ENCODE results near the gene SLC22A9. TPM values are rescaled to one million over a fixed set of nuclear protein-coding genes. Genes with fewer than 3 reads are reported as not detected.

Gene SLC22A9
- total and polyA plus RNA-seq, 2 donors (not counting 1 experiment from before 2014, with no cell fraction given): not detected

DNA sequence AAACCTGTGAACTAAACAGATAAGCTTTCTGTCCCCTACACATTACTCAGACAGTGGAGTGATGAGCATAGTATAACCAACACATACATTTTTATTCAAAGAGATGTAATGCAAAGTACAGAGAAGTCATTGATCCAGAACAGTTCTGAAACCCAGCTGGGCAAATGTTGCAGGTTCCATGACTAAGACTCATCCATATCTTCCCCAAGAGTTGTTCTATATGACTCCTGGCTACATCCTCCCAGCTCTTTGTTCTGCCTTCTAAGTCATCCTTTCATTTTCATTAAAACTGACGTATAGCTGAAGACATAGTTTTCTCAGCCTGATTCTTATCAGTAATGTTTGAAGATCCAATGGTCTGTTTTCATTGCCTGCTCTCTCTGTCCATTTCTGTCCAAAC lies 74.1 kb downstream of the SLC22A9 start:
- no CpG with 5 or more reads among the region's 1 CpG for WGBS (ENCODE audit: insufficient coverage)
- no peak overlapping the region for H3K4me3 Mint-ChIP-seq
- CTCF ChIA-PET: no interaction called here

DNA sequence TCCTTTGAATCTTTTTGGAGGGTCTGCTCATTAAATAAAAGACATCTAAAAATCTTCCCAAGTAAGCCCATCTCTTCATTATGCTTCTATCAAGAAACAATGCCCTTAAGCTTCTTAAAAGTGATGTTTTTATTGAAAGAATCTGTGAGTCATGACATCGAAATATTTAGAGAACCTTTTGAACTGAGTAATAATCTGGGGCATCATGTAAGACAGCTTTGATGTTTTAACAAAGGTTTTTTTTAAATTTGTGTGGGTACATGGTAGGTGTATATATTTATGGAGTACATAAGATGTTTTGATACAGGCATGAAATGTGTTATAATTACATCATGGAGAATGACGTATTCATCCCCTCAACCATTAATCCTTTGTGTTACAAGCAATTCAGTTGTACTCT lies 74.6 kb downstream of the SLC22A9 start:
- H3K4me2 ChIP-seq (replicated peaks; ENCODE audit: low read depth, low read length, poor library complexity, severe bottlenecking): no peak overlapping the region
- CTCF ChIA-PET: no interaction called here
- H3K9ac ChIP-seq (ENCODE audit: low read length): no peak overlapping the region
- H3K79me2 ChIP-seq (ENCODE audit: control insufficient read depth, insufficient read depth, low read length): no peaks in the 10 kb centered on the region
- 60% methylated on average over 1 of the region's 2 CpGs for WGBS (ENCODE audit: insufficient coverage)
- H4K20me1 ChIP-seq (ENCODE audit: control insufficient read depth, insufficient read depth, low read length, poor library complexity, severe bottlenecking): no peaks in the 10 kb centered on the region
- no peak overlapping the region for H2AFZ ChIP-seq (ENCODE audit: insufficient read depth, low read depth, low read length, poor library complexity, severe bottlenecking)
- Mint-ChIP-seq H3K27ac (no peak overlapping the region), H3K9me3 (ENCODE audit: insufficient read depth) (no peaks in the 10 kb centered on the region), H3K4me3 (no peak overlapping the region), H3K27me3 (peaks cover 27% of the 10 kb centered on the region), H3K4me1 (peaks cover 2% of the 10 kb centered on the region)
- H3K4me3 ChIP-seq (ENCODE audit: control extremely low read depth in 1 of 5, extremely low read depth in 1 of 5, insufficient read depth in 1 of 5, low read depth in 2 of 5, low read length in 4 of 5): no peak overlapping the region
- peaks cover 0 to 2% (median 0%) of the 10 kb centered on the region in 3 donors for H3K9me3 ChIP-seq (ENCODE audit: control extremely low read depth in 1 of 3, control insufficient read depth in 2 of 3, insufficient read depth in 1 of 3, low read length in 2 of 3)
- POLR2A ChIA-PET: interaction anchor here (0.8 kb wide), 1 partner anchor 112 kb away, joined by 7 read pairs; no protein-coding TSS in a partner anchor
- H3K27ac ChIP-seq (ENCODE audit: low read length in 2 of 2): no peak overlapping the region
- no peaks in the 10 kb centered on the region for H3K4me1 ChIP-seq (ENCODE audit: control insufficient read depth in 2 of 2, insufficient read depth in 2 of 2, low read length in 2 of 2)
- intact Hi-C loops (cut with micrococcal nuclease): no loop called here
- ATAC-seq (ENCODE audit: low read depth): no peak
- peaks cover 0 to 4% (median 0%) of the 10 kb centered on the region in 4 experiments for H3K27me3 ChIP-seq (replicated peaks in 1 of 4; ENCODE audit: control extremely low read depth in 1 of 4, control insufficient read depth in 3 of 4, insufficient read depth in 4 of 4, low read length in 3 of 4)
- no peaks in the 10 kb centered on the region for H3K36me3 ChIP-seq (replicated peaks in 1 of 2; ENCODE audit: control extremely low read depth in 1 of 2, control insufficient read depth in 1 of 2, extremely low read depth in 1 of 2, insufficient read depth in 2 of 2, low read length in 1 of 2)
- TF ChIP-seq, protein P1, sequence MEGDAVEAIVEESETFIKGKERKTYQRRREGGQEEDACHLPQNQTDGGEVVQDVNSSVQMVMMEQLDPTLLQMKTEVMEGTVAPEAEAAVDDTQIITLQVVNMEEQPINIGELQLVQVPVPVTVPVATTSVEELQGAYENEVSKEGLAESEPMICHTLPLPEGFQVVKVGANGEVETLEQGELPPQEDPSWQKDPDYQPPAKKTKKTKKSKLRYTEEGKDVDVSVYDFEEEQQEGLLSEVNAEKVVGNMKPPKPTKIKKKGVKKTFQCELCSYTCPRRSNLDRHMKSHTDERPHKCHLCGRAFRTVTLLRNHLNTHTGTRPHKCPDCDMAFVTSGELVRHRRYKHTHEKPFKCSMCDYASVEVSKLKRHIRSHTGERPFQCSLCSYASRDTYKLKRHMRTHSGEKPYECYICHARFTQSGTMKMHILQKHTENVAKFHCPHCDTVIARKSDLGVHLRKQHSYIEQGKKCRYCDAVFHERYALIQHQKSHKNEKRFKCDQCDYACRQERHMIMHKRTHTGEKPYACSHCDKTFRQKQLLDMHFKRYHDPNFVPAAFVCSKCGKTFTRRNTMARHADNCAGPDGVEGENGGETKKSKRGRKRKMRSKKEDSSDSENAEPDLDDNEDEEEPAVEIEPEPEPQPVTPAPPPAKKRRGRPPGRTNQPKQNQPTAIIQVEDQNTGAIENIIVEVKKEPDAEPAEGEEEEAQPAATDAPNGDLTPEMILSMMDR (IDR thresholded peaks at IDR 0.05): no peak
- no peak for TF ChIP-seq EZH2 (IDR thresholded peaks at IDR 0.05; ENCODE audit: borderline replicate concordance, insufficient read depth, low read depth, low read length, poor library complexity, severe bottlenecking)
- DNase-seq: no peak

More for the DNA sequence above, 74.1 kb downstream of the SLC22A9 start:
- Mint-ChIP-seq H3K27me3 (peaks cover 25% of the 10 kb centered on the region), H3K27ac (no peak overlapping the region), H3K4me1 (peaks cover 2% of the 10 kb centered on the region), H3K9me3 (ENCODE audit: insufficient read depth) (no peaks in the 10 kb centered on the region)
- no peak for TF ChIP-seq EZH2 (IDR thresholded peaks at IDR 0.05; ENCODE audit: borderline replicate concordance, insufficient read depth, low read depth, low read length, poor library complexity, severe bottlenecking)
- TF ChIP-seq, protein P1 (IDR thresholded peaks at IDR 0.05): no peak
- intact Hi-C loops (cut with micrococcal nuclease): no loop called here
- H3K36me3 ChIP-seq (replicated peaks in 1 of 2; ENCODE audit: control extremely low read depth in 1 of 2, control insufficient read depth in 1 of 2, extremely low read depth in 1 of 2, insufficient read depth in 2 of 2, low read length in 1 of 2): no peaks in the 10 kb centered on the region
- H3K4me3 ChIP-seq (ENCODE audit: control extremely low read depth in 1 of 5, extremely low read depth in 1 of 5, insufficient read depth in 1 of 5, low read depth in 2 of 5, low read length in 4 of 5): no peak overlapping the region
- no peak overlapping the region for H3K4me2 ChIP-seq (replicated peaks; ENCODE audit: low read depth, low read length, poor library complexity, severe bottlenecking)
- no peaks in the 10 kb centered on the region for H4K20me1 ChIP-seq (ENCODE audit: control insufficient read depth, insufficient read depth, low read length, poor library complexity, severe bottlenecking)
- no peak for ATAC-seq (ENCODE audit: low read depth)
- DNase-seq: no peak
- H3K27me3 ChIP-seq (replicated peaks in 1 of 4; ENCODE audit: control extremely low read depth in 1 of 4, control insufficient read depth in 3 of 4, insufficient read depth in 4 of 4, low read length in 3 of 4): peaks cover 0 to 4% (median 0%) of the 10 kb centered on the region in 4 experiments
- H3K79me2 ChIP-seq (ENCODE audit: control insufficient read depth, insufficient read depth, low read length): no peaks in the 10 kb centered on the region
- no peaks in the 10 kb centered on the region for H3K4me1 ChIP-seq (ENCODE audit: control insufficient read depth in 2 of 2, insufficient read depth in 2 of 2, low read length in 2 of 2)
- no peak overlapping the region for H2AFZ ChIP-seq (ENCODE audit: insufficient read depth, low read depth, low read length, poor library complexity, severe bottlenecking)
- H3K9me3 ChIP-seq (ENCODE audit: control extremely low read depth in 1 of 3, control insufficient read depth in 2 of 3, insufficient read depth in 1 of 3, low read length in 2 of 3): peaks cover 0 to 2% (median 0%) of the 10 kb centered on the region in 3 donors
- no peak overlapping the region for H3K27ac ChIP-seq (ENCODE audit: low read length in 2 of 2)
- no peak overlapping the region for H3K9ac ChIP-seq (ENCODE audit: low read length)
- POLR2A ChIA-PET: interaction anchor here (0.8 kb wide), 1 partner anchor 112 kb away, joined by 7 read pairs; no protein-coding TSS in a partner anchor
